H1 (cell line): ENCODE results near the gene ACTL6A. TPM values are rescaled to one million over a fixed set of nuclear protein-coding genes. Genes with fewer than 3 reads are reported as not detected.

ENCODE experiments used
- CTCF ChIA-PET: fragments of 300-600 bp; sonication (Branson Sonifier 250); formaldehyde crosslinking; loops from one replicate; lab custom pipeline; 2021; ENCODE audit not compliant: partially characterized antibody; lab: Charles Lee
- POLR2A ChIA-PET: fragments of 300-600 bp; sonication (Branson Sonifier 250); formaldehyde crosslinking; loops from one replicate; lab custom pipeline; 2021; ENCODE audit warnings: inconsistent platforms; ENCODE audit not compliant: partially characterized antibody; lab: Charles Lee
- DNase-seq, 2 experiments: peaks; one replicate each; pipeline versions ENCODE4 v3.0.0 to v3.0.0-alpha.2; 2010 to 2022; ENCODE audit warnings: low spot score in 2 of 2, low read depth in 1 of 2, mixed read lengths in 1 of 2
- FAIRE-seq: peaks from 2 replicates; lab custom pipeline; 2011; peaks lifted over from hg19 to GRCh38; lab: Jason Lieb, UNC
- H2AFZ ChIP-seq: 2 replicates; pipeline ENCODE4 v1.8.1; 2012; ENCODE audit warnings: low read length, inconsistent platforms
- H2AK5ac ChIP-seq: 2 replicates; pipeline ENCODE4 v1.6.1; 2013; ENCODE audit warnings: low read depth, low read length
- H2BK120ac ChIP-seq: replicated peaks from 2 replicates; pipeline ENCODE3; 2013; ENCODE audit warnings: low read depth, low read length, inconsistent platforms
- H2BK12ac ChIP-seq: 2 replicates; pipeline ENCODE4 v1.6.1; 2013; ENCODE audit warnings: low read depth, low read length
- H2BK15ac ChIP-seq: 2 replicates; pipeline ENCODE4 v1.6.1; 2013; ENCODE audit warnings: low read length
- H2BK20ac ChIP-seq: 2 replicates; pipeline ENCODE4 v1.6.1; 2013; ENCODE audit warnings: low read length
- H2BK5ac ChIP-seq: 2 replicates; pipeline ENCODE4 v1.6.1; 2013; ENCODE audit warnings: low read depth, low read length
- H3K14ac ChIP-seq: 2 replicates; pipeline ENCODE4 v1.6.1; 2013; ENCODE audit warnings: inconsistent platforms; ENCODE audit not compliant: insufficient read length
- H3K18ac ChIP-seq: 2 replicates; pipeline ENCODE4 v1.6.1; 2013; ENCODE audit warnings: low read length; ENCODE audit errors: extremely low read depth
- H3K23ac ChIP-seq: 2 replicates; pipeline ENCODE4 v1.6.1; 2013; ENCODE audit warnings: inconsistent platforms; ENCODE audit not compliant: insufficient read length
- H3K23me2 ChIP-seq: 2 replicates; pipeline ENCODE4 v1.6.1; 2013; ENCODE audit warnings: low read depth, low read length
- H3K27ac ChIP-seq: 2 replicates; pipeline ENCODE4 v1.6.1; 2011; ENCODE audit warnings: low read depth, low read length, inconsistent platforms
- H3K27me3 ChIP-seq, 4 experiments: replicated peaks in 1 of 4; 1 replicate in 1 of 4; 2 replicates in 3 of 4; pipeline versions ENCODE4 v1.6.1 to v1.8.1; 2011 to 2013; ENCODE audit warnings: low read length in 3 of 4, mild to moderate bottlenecking in 3 of 4, inconsistent platforms in 2 of 4, mixed read lengths in 2 of 4, moderate library complexity in 1 of 4; ENCODE audit not compliant: control insufficient read depth in 3 of 4, insufficient read depth in 3 of 4; ENCODE audit errors: extremely low read depth in 1 of 4
- H3K36me3 ChIP-seq, 4 experiments: 2 replicates each; pipeline versions ENCODE4 v1.6.1 to v1.8.1; 2011 to 2013; ENCODE audit warnings: mild to moderate bottlenecking in 4 of 4, low read length in 3 of 4, moderate library complexity in 2 of 4, control low read depth in 1 of 4, inconsistent platforms in 1 of 4; ENCODE audit not compliant: insufficient read depth in 4 of 4, control insufficient read depth in 2 of 4
- H3K4ac ChIP-seq: replicated peaks from 2 replicates; pipeline ENCODE3; 2013; ENCODE audit warnings: low read length, low read depth, mixed read lengths, inconsistent platforms; ENCODE audit not compliant: insufficient read length
- H3K4me1 ChIP-seq, 4 experiments: replicated peaks in 1 of 4; 1 replicate in 1 of 4; 2 replicates in 3 of 4; pipeline versions ENCODE4 v1.6.1 to v1.8.1; 2011 to 2013; ENCODE audit warnings: low read length in 3 of 4, inconsistent platforms in 2 of 4, mixed read lengths in 1 of 4; ENCODE audit not compliant: insufficient read depth in 4 of 4, control insufficient read depth in 3 of 4
- H3K4me2 ChIP-seq, 2 experiments: 2 replicates each; pipeline versions ENCODE4 v1.6.1 to v1.8.1; 2011 to 2013; ENCODE audit warnings: low read depth in 2 of 2, low read length in 2 of 2, control low read depth in 1 of 2, inconsistent platforms in 1 of 2, mild to moderate bottlenecking in 1 of 2; ENCODE audit not compliant: insufficient read depth in 1 of 2
- H3K4me3 ChIP-seq, 4 experiments: fragments of 200-600, 300-600 bp in 1 of 4; sonication (generic), shearing (Covaris generic), sonication (Bioruptor Twin) in 1 of 4; 2 replicates each; pipeline versions ENCODE4 v1.5.1 to v1.8.1; 2011 to 2016; ENCODE audit warnings: low read length in 4 of 4, low read depth in 3 of 4, control low read depth in 2 of 4, inconsistent platforms in 2 of 4, mild to moderate bottlenecking in 2 of 4, mixed read lengths in 1 of 4, moderate library complexity in 1 of 4; ENCODE audit not compliant: insufficient read depth in 2 of 4; ENCODE audit errors: extremely low read depth in 1 of 4
- H3K56ac ChIP-seq: replicated peaks from 2 replicates; pipeline ENCODE3; 2013; ENCODE audit warnings: low read depth, mild to moderate bottlenecking, mixed read lengths, low read length, inconsistent platforms; ENCODE audit not compliant: insufficient read length
- H3K79me1 ChIP-seq: 2 replicates; pipeline ENCODE4 v1.6.1; 2013; ENCODE audit warnings: low read depth, low read length, control low read depth
- H3K79me2 ChIP-seq, 2 experiments: 2 replicates each; pipeline versions ENCODE4 v1.6.1 to v1.8.1; 2012 to 2013; ENCODE audit warnings: low read length in 2 of 2, mild to moderate bottlenecking in 2 of 2, inconsistent platforms in 1 of 2; ENCODE audit not compliant: insufficient read depth in 2 of 2, control insufficient read depth in 1 of 2
- H3K9ac ChIP-seq, 4 experiments: replicated peaks in 1 of 4; 1 replicate in 1 of 4; 2 replicates in 3 of 4; pipeline versions ENCODE4 v1.6.1 to v1.8.1; 2011 to 2013; ENCODE audit warnings: low read depth in 3 of 4, low read length in 3 of 4, control low read depth in 2 of 4, mild to moderate bottlenecking in 2 of 4, moderate library complexity in 2 of 4, inconsistent platforms in 1 of 4; ENCODE audit errors: extremely low read depth in 1 of 4
- H3K9me3 ChIP-seq, 2 experiments: 2 replicates each; pipeline versions ENCODE4 v1.6.1 to v1.8.1; 2012 to 2013; ENCODE audit warnings: mild to moderate bottlenecking in 2 of 2, moderate library complexity in 2 of 2, control low read depth in 1 of 2, inconsistent platforms in 1 of 2, low read depth in 1 of 2, low read length in 1 of 2, mixed read lengths in 1 of 2; ENCODE audit not compliant: insufficient read depth in 2 of 2
- H4K20me1 ChIP-seq, 2 experiments: replicated peaks in 1 of 2; 2 replicates each; pipeline versions ENCODE3 to v1.8.1; 2011 to 2013; ENCODE audit warnings: inconsistent platforms in 2 of 2, low read length in 2 of 2, mild to moderate bottlenecking in 1 of 2; ENCODE audit not compliant: insufficient read depth in 2 of 2, control insufficient read depth in 1 of 2
- H4K5ac ChIP-seq: 2 replicates; pipeline ENCODE4 v1.6.1; 2013; ENCODE audit warnings: low read length, low read depth, mixed read lengths, inconsistent platforms; ENCODE audit not compliant: insufficient read length
- H4K8ac ChIP-seq: 2 replicates; pipeline ENCODE4 v1.8.0; 2013; ENCODE audit warnings: mild to moderate bottlenecking, moderate library complexity, low read length, inconsistent platforms; ENCODE audit not compliant: insufficient read depth; ENCODE audit errors: extremely low read depth
- H4K91ac ChIP-seq: replicated peaks from 2 replicates; pipeline ENCODE3; 2013; ENCODE audit warnings: low read length, mixed read lengths, inconsistent platforms; ENCODE audit not compliant: insufficient read length
- ATF2 ChIP-seq: IDR thresholded peaks from 2 replicates; pipeline ENCODE4 v1.6.1; 2012; ENCODE audit warnings: low read length, inconsistent platforms
- CEBPB ChIP-seq: IDR thresholded peaks from 2 replicates; pipeline ENCODE4 v1.6.1; 2012; ENCODE audit warnings: low read depth, low read length
- E2F6 ChIP-seq: IDR thresholded peaks from 2 replicates; pipeline ENCODE4 v1.6.1; 2012; ENCODE audit warnings: inconsistent platforms
- EP300 ChIP-seq, 2 experiments: IDR thresholded peaks; 1 replicate in 1 of 2; 2 replicates in 1 of 2; pipeline ENCODE4 v1.6.1; 2011 to 2012; ENCODE audit warnings: low read depth in 2 of 2, low read length in 2 of 2, mild to moderate bottlenecking in 2 of 2, borderline replicate concordance in 1 of 2, inconsistent platforms in 1 of 2, moderate library complexity in 1 of 2
- GTF2F1 ChIP-seq: IDR thresholded peaks from 2 replicates; pipeline ENCODE4 v1.6.1; 2012; ENCODE audit warnings: low read depth, low read length, improper control_type of control experiment, borderline replicate concordance
- KDM1A ChIP-seq: fragments of 200-600, 300-600 bp; sonication (generic); IDR thresholded peaks from 2 replicates; pipeline ENCODE4 v1.7.1; 2016; ENCODE audit warnings: mild to moderate bottlenecking, low read length, borderline replicate concordance
- NANOG ChIP-seq: IDR thresholded peaks from 2 replicates; pipeline ENCODE4 v1.6.1; 2011; ENCODE audit warnings: low read length, low read depth, mild to moderate bottlenecking, inconsistent platforms; ENCODE audit not compliant: insufficient read depth, poor library complexity, severe bottlenecking
- PHF8 ChIP-seq: fragments of 200-600 bp; sonication (generic); conservative IDR thresholded peaks from 2 replicates; pipeline ENCODE4 v1.7.1; 2012; ENCODE audit warnings: low read depth, mild to moderate bottlenecking, inconsistent platforms, low read length, moderate library complexity
- SIN3A ChIP-seq, 2 experiments: IDR thresholded peaks in 1 of 2; conservative IDR thresholded peaks in 1 of 2; 2 replicates each; pipeline ENCODE4 v1.6.1; 2011 to 2012; ENCODE audit warnings: low read length in 2 of 2, improper control_type of control experiment in 1 of 2, low read depth in 1 of 2, mild to moderate bottlenecking in 1 of 2
- SIRT6 ChIP-seq: IDR thresholded peaks from one replicate; pipeline ENCODE4 v1.7.1; 2012; ENCODE audit warnings: low read length, inconsistent platforms
- SP2 ChIP-seq: IDR thresholded peaks from 2 replicates; pipeline ENCODE4 v1.6.1; 2012; ENCODE audit warnings: mild to moderate bottlenecking, low read length, inconsistent platforms
- TBP ChIP-seq: IDR thresholded peaks from 2 replicates; pipeline ENCODE4 v1.6.1; 2011; ENCODE audit warnings: low read depth, low read length, improper control_type of control experiment
- polyA plus RNA-seq, 7 experiments: library from polyadenylated mRNA; depleted of rRNA in 3 of 7; stranded (reverse) in 5 of 7; unstranded in 2 of 7; fragments of >200 nt in 5 of 7; fragments of 200-250 nt in 2 of 7; gene quantifications; 1 replicate in 5 of 7; 2 replicates in 1 of 7; 4 replicates in 1 of 7; pipeline versions ENCODE4 v1.2.1 to v1.2.3, GENCODE V29; 2011 to 2013; ENCODE audit warnings: missing spikeins in 2 of 7, mixed read lengths in 2 of 7
- total RNA-seq: library from RNA; stranded (reverse); fragmentation: NEBNext Ultra II Directional; extraction: Animal tissue kit (Norgen Biotek cat#: 25700); gene quantifications from 2 replicates; pipeline ENCODE4 v1.2.1, GENCODE V29; 2021

The ACTL6A gene
- total and polyA plus RNA-seq, 2 of the 8 experiments (the other 6 are each of a cell fraction or from before 2014, with no cell fraction given): 76.9 to 99.5 TPM

- Histone ChIP-seq H4K20me1 (peaks cover 0 to 2% of the 10 kb centered on the region in 2 experiments), H2BK120ac (no peak overlapping the region), H4K5ac (no peak overlapping the region), H2AFZ (no peak overlapping the region), H3K27ac (no peak overlapping the region), H3K79me2 (no peaks in the 10 kb centered on the region; a peak in 1 of 4 replicates), H3K9me3 (no peaks in the 10 kb centered on the region), H3K23me2 (no peaks in the 10 kb centered on the region), H3K4me2 (no peak overlapping the region), H2BK20ac (no peak overlapping the region), H3K4me3 (no peak overlapping the region), H3K56ac (no peak overlapping the region), H3K79me1 (no peaks in the 10 kb centered on the region), H3K14ac (no peak overlapping the region), H4K8ac (no peak overlapping the region), H3K9ac (no peak overlapping the region), H3K18ac (no peak overlapping the region), H3K27me3 (no peaks in the 10 kb centered on the region), H3K4ac (no peak overlapping the region), H3K4me1 (no peaks in the 10 kb centered on the region), H3K23ac (no peak overlapping the region), H2AK5ac (no peak overlapping the region), H3K36me3 (peaks cover 5 to 83% (median 52%) of the 10 kb centered on the region in 4 experiments; a peak in 7 of 8 replicates), H4K91ac (no peak overlapping the region), H2BK5ac (no peak overlapping the region), H2BK15ac (no peak overlapping the region), H2BK12ac (no peak overlapping the region)
- POLR2A ChIA-PET: interaction anchor here (0.6 to 1.4 kb wide), 3 partner anchors 10 to 21 kb away, joined by 3 to 4 read pairs (median 3); partner anchors contain the start of genes MRPL47 and NDUFB5
- no peak for FAIRE-seq
- no peak for DNase-seq
- CTCF ChIA-PET: interaction anchor here (1.5 kb wide), 1 partner anchor 10 kb away, joined by 3 read pairs; no protein-coding TSS in a partner anchor
- TF ChIP-seq ATF2: no peak
- TF ChIP-seq E2F6: no peak
- TF ChIP-seq TBP: no peak
- TF ChIP-seq KDM1A: no peak
- no peak for TF ChIP-seq NANOG
- TF ChIP-seq SIN3A (conservative IDR thresholded peaks at IDR 0.05 in 1 of 2, IDR thresholded peaks at IDR 0.05 in 1 of 2; ENCODE audit: low read depth in 1 of 2, low read length in 2 of 2): no peak
- no peak for TF ChIP-seq SIRT6
- TF ChIP-seq GTF2F1: no peak
- no peak for TF ChIP-seq PHF8
- TF ChIP-seq CEBPB: no peak
- no peak for TF ChIP-seq EP300 (IDR thresholded peaks at IDR 0.05; ENCODE audit: borderline replicate concordance in 1 of 2, low read depth in 2 of 2, low read length in 2 of 2)
- TF ChIP-seq SP2: no peak
Measured at GRCh38 chr3:179589143-179589542, 26.4 kb downstream of the ACTL6A start.
